PC-9 (cell line): ENCODE measurements around the gene FCN3. TPM values are rescaled to one million over a fixed set of nuclear protein-coding genes. Genes with fewer than 3 reads are reported as not detected.

ENCODE experiments used
- BruUV-seq: library from RNA; stranded (reverse); fragments of 400-500 nt; replicated peaks from 2 replicates; lab custom pipeline; 2021; lab: Mats Ljungman, UMichigan
- CTCF ChIA-PET: fragments of 300-600 bp; sonication (Branson Sonifier 250); formaldehyde crosslinking; loops from one replicate; lab custom pipeline; 2022; ENCODE audit warnings: antibody characterized with exemption; lab: Charles Lee
- POLR2A ChIA-PET: fragments of 300-600 bp; sonication (Branson Sonifier 250); formaldehyde crosslinking; loops from one replicate; lab custom pipeline; 2022; ENCODE audit warnings: antibody characterized with exemption; ENCODE audit not compliant: unreplicated experiment; lab: Charles Lee
- DNase-seq, 2 experiments: peaks; one replicate each; pipeline versions ENCODE4 v3.0.0 to v3.0.0-alpha.2; 2015 to 2022; ENCODE audit warnings: mixed read lengths in 1 of 2
- H2AFZ ChIP-seq: fragments of 200-600 bp; sonication (generic); 2 replicates; pipeline ENCODE4 v1.8.1; 2017; ENCODE audit warnings: antibody characterized with exemption
- H3F3A ChIP-seq: fragments of 200-600 bp; sonication (generic); 2 replicates; pipeline ENCODE4 v1.8.1; 2017; ENCODE audit warnings: antibody characterized with exemption, mild to moderate bottlenecking, low read depth; ENCODE audit not compliant: insufficient read depth
- H3K27ac ChIP-seq: fragments of 200-600 bp; sonication (generic); 2 replicates; pipeline ENCODE4 v1.6.1; 2016; ENCODE audit warnings: mixed run types
- H3K27me3 ChIP-seq: fragments of 200-600 bp; sonication (generic); 2 replicates; pipeline ENCODE4 v1.6.1; 2016; ENCODE audit warnings: low read depth, mixed run types; ENCODE audit not compliant: insufficient read depth
- H3K36me3 ChIP-seq: fragments of 200-600 bp; sonication (generic); 2 replicates; pipeline ENCODE4 v1.6.1; 2016; ENCODE audit warnings: low read depth, mixed run types
- H3K4me1 ChIP-seq: fragments of 200-600 bp; sonication (generic); replicated peaks from 2 replicates; pipeline ENCODE4 v1.6.1; 2016; ENCODE audit warnings: mixed run types; ENCODE audit not compliant: insufficient read depth
- H3K4me2 ChIP-seq: fragments of 200-600 bp; sonication (generic); 2 replicates; pipeline ENCODE4 v1.6.1; 2017; ENCODE audit warnings: mixed run types
- H3K4me3 ChIP-seq: fragments of 200-600 bp; sonication (generic); 2 replicates; pipeline ENCODE4 v1.6.1; 2016; ENCODE audit warnings: mixed run types
- H3K79me2 ChIP-seq: fragments of 200-600 bp; sonication (generic); 2 replicates; pipeline ENCODE4 v1.6.1; 2017; ENCODE audit warnings: low read depth, mixed run types
- H3K9me2 ChIP-seq: fragments of 200-600 bp; sonication (generic); 2 replicates; pipeline ENCODE4 v1.8.1; 2017; ENCODE audit warnings: mild to moderate bottlenecking; ENCODE audit not compliant: insufficient read depth
- H3K9me3 ChIP-seq: fragments of 200-600 bp; sonication (generic); 2 replicates; pipeline ENCODE4 v1.8.1; 2016; ENCODE audit warnings: low read depth; ENCODE audit not compliant: insufficient read depth
- H4K20me1 ChIP-seq: fragments of 200-600 bp; sonication (generic); 2 replicates; pipeline ENCODE4 v1.8.1; 2017; ENCODE audit not compliant: insufficient read depth
- EZH2 ChIP-seq: fragments of 200-600 bp; sonication (generic); IDR thresholded peaks from 2 replicates; pipeline ENCODE4 v1.8.0; 2017; ENCODE audit warnings: antibody characterized with exemption, low read depth
- intact Hi-C: fragments of 100-400 bp; cut with micrococcal nuclease; formaldehyde crosslinking; loops from one replicate; pipeline ENCODE4 v1.10.0; 2022; ENCODE audit not compliant: unreplicated experiment
- total RNA-seq: library from RNA; stranded (reverse); gene quantifications from 2 replicates; pipeline ENCODE4 v1.2.3, GENCODE V29; 2021
- TF ChIP-seq, protein P1 (sequence below): fragments of 200-600 bp; sonication (generic); conservative IDR thresholded peaks from 2 replicates; pipeline ENCODE4 v1.6.1; 2017; ENCODE audit warnings: mixed run types, antibody characterized with exemption, mild to moderate bottlenecking, moderate library complexity

Gene FCN3
- total RNA-seq, 1 experiment from 2014 or later = not detected

DNA sequence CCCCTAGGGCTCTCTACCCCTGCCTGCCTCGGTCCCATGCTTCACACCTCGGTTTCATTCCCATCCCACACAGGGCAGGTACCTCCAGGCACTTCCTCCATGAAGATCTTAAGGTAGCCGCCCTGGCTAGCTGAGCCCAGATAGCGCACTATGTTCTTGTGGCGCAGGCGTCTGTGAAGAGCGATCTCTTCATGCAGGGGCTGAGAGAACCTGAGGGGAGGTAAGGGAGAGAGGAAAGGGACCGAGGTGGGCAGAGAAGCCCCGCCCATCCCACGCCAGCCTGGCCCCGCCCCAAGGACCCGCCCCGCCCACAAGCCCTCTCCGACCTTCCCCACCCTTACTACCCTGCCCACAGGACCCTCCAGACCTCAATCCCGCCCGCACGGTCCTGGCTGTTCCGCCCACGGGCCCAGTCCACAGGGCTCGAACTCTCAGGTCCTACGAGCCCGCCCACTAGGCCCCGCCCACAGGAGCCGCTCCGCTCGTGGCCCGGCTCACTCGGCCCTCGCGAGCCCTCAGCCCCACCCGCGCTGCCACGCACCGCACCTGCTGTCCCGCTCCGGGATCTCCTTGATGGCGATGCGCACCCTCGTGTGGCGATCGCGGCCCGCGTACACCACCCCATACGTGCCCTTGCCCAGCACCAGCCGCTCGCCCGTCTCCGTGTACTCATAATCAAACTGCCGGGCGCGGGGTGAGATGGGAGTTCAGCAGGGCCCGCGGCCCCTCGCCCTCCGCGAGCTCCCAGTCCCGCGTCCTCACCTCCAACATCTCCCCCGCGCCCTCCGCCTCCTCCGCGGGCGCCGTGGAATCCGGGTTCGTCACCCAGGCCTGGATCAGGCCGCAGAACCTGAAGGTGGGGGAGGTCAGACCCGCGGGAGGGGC is 14.2 kb downstream of the FCN3 start:
- Histone ChIP-seq H3K4me3 (no peak overlapping the region), H4K20me1 (no peaks in the 10 kb centered on the region), H3K79me2 (no peaks in the 10 kb centered on the region), H2AFZ (no peak overlapping the region), H3K27ac (no peak overlapping the region), H3K9me3 (no peaks in the 10 kb centered on the region), H3K9me2 (no peaks in the 10 kb centered on the region), H3F3A (no peaks in the 10 kb centered on the region), H3K27me3 (no peaks in the 10 kb centered on the region), H3K4me2 (no peak overlapping the region), H3K36me3 (no peaks in the 10 kb centered on the region), H3K4me1 (peaks cover 4% of the 10 kb centered on the region; the same call in 1 of the 2 replicates)
- BruUV-seq = no TSS peak
- no peak for DNase-seq
- POLR2A ChIA-PET = no interaction called here
- intact Hi-C loops = no loop called here
- CTCF ChIA-PET = no interaction called here
- TF ChIP-seq EZH2 = no peak
- TF ChIP-seq, protein P1, sequence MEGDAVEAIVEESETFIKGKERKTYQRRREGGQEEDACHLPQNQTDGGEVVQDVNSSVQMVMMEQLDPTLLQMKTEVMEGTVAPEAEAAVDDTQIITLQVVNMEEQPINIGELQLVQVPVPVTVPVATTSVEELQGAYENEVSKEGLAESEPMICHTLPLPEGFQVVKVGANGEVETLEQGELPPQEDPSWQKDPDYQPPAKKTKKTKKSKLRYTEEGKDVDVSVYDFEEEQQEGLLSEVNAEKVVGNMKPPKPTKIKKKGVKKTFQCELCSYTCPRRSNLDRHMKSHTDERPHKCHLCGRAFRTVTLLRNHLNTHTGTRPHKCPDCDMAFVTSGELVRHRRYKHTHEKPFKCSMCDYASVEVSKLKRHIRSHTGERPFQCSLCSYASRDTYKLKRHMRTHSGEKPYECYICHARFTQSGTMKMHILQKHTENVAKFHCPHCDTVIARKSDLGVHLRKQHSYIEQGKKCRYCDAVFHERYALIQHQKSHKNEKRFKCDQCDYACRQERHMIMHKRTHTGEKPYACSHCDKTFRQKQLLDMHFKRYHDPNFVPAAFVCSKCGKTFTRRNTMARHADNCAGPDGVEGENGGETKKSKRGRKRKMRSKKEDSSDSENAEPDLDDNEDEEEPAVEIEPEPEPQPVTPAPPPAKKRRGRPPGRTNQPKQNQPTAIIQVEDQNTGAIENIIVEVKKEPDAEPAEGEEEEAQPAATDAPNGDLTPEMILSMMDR = no peak

- ChIA-PET POLR2A (no interaction called here), CTCF (no interaction called here)
- Histone ChIP-seq H3F3A (no peaks in the 10 kb centered on the region), H3K79me2 (no peaks in the 10 kb centered on the region), H3K9me3 (no peaks in the 10 kb centered on the region), H4K20me1 (no peaks in the 10 kb centered on the region), H3K36me3 (no peaks in the 10 kb centered on the region), H3K4me1 (no peaks in the 10 kb centered on the region), H3K4me3 (no peak overlapping the region), H3K9me2 (no peaks in the 10 kb centered on the region), H3K27me3 (no peaks in the 10 kb centered on the region), H2AFZ (no peak overlapping the region), H3K27ac (no peak overlapping the region), H3K4me2 (no peak overlapping the region)
- no TSS peak for BruUV-seq
- TF ChIP-seq EZH2 = no peak
- TF ChIP-seq, protein P1 = no peak
- no peak for DNase-seq
- intact Hi-C loops = no loop called here
Measured at GRCh38 chr1:27359822-27360158, 14.8 kb downstream of the FCN3 start.

- DNase-seq = no peak
- H3K27ac ChIP-seq = no peak overlapping the region
- CTCF ChIA-PET = no interaction called here
- BruUV-seq = no TSS peak
- no peak overlapping the region for H2AFZ ChIP-seq
- no peaks in the 10 kb centered on the region for H3K36me3 ChIP-seq
- no peaks in the 10 kb centered on the region for H3K4me1 ChIP-seq
- intact Hi-C loops = no loop called here
- H3K4me3 ChIP-seq = no peak overlapping the region
- H4K20me1 ChIP-seq = no peaks in the 10 kb centered on the region
- no peaks in the 10 kb centered on the region for H3K79me2 ChIP-seq
- POLR2A ChIA-PET = no interaction called here
- H3K4me2 ChIP-seq = no peak overlapping the region
- TF ChIP-seq EZH2 = no peak
- TF ChIP-seq, protein P1 = no peak
- H3K9me2 ChIP-seq = no peaks in the 10 kb centered on the region
- H3K9me3 ChIP-seq = no peaks in the 10 kb centered on the region
- no peaks in the 10 kb centered on the region for H3K27me3 ChIP-seq
- no peaks in the 10 kb centered on the region for H3F3A ChIP-seq
Measured at GRCh38 chr1:27358928-27359313, 15.7 kb downstream of the FCN3 start.
